ENCODE results near the gene PCDH9. TPM values are rescaled to one million over a fixed set of nuclear protein-coding genes. Genes with fewer than 3 reads are reported as not detected.

Gene PCDH9
- total and polyA plus RNA-seq, 10 of the 15 experiments (the other 5 are each of a cell fraction or from before 2014, with no cell fraction given), result 0.02 to 2.3 (median 0.05) TPM; not detected in 1

DNA sequence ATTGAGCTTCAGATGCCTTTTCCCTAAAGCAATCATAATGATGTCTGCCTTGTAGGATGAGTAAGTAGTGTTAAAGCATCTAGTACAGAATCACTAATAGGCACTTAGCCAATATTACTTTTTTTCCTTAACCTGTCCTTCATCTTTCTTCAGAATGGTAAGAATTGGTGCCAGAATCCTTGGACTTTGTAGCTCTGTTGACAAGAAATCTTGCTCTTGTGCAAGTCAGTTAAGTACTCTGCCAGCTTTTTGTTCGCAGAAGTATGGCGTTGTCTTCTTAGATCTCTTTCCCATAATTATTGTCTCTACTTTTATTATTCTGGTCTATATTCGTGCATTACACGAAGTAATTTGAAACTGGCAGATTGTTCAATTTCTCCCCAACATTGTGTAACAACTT is 554.5 kb downstream of the PCDH9 start (continued):
- TF ChIP-seq, protein P1, sequence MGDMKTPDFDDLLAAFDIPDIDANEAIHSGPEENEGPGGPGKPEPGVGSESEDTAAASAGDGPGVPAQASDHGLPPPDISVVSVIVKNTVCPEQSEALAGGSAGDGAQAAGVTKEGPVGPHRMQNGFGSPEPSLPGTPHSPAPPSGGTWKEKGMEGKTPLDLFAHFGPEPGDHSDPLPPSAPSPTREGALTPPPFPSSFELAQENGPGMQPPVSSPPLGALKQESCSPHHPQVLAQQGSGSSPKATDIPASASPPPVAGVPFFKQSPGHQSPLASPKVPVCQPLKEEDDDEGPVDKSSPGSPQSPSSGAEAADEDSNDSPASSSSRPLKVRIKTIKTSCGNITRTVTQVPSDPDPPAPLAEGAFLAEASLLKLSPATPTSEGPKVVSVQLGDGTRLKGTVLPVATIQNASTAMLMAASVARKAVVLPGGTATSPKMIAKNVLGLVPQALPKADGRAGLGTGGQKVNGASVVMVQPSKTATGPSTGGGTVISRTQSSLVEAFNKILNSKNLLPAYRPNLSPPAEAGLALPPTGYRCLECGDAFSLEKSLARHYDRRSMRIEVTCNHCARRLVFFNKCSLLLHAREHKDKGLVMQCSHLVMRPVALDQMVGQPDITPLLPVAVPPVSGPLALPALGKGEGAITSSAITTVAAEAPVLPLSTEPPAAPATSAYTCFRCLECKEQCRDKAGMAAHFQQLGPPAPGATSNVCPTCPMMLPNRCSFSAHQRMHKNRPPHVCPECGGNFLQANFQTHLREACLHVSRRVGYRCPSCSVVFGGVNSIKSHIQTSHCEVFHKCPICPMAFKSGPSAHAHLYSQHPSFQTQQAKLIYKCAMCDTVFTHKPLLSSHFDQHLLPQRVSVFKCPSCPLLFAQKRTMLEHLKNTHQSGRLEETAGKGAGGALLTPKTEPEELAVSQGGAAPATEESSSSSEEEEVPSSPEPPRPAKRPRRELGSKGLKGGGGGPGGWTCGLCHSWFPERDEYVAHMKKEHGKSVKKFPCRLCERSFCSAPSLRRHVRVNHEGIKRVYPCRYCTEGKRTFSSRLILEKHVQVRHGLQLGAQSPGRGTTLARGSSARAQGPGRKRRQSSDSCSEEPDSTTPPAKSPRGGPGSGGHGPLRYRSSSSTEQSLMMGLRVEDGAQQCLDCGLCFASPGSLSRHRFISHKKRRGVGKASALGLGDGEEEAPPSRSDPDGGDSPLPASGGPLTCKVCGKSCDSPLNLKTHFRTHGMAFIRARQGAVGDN (IDR thresholded peaks at IDR 0.05), result no peak
- TF ChIP-seq CBFB (IDR thresholded peaks at IDR 0.05; ENCODE audit: low read depth) (no peak), EED (IDR thresholded peaks at IDR 0.05; ENCODE audit: low read depth) (no peak), TCF3 (IDR thresholded peaks at IDR 0.05; ENCODE audit: borderline replicate concordance, insufficient read depth, low read depth, low read length) (no peak)
- TF ChIP-seq, protein P2, sequence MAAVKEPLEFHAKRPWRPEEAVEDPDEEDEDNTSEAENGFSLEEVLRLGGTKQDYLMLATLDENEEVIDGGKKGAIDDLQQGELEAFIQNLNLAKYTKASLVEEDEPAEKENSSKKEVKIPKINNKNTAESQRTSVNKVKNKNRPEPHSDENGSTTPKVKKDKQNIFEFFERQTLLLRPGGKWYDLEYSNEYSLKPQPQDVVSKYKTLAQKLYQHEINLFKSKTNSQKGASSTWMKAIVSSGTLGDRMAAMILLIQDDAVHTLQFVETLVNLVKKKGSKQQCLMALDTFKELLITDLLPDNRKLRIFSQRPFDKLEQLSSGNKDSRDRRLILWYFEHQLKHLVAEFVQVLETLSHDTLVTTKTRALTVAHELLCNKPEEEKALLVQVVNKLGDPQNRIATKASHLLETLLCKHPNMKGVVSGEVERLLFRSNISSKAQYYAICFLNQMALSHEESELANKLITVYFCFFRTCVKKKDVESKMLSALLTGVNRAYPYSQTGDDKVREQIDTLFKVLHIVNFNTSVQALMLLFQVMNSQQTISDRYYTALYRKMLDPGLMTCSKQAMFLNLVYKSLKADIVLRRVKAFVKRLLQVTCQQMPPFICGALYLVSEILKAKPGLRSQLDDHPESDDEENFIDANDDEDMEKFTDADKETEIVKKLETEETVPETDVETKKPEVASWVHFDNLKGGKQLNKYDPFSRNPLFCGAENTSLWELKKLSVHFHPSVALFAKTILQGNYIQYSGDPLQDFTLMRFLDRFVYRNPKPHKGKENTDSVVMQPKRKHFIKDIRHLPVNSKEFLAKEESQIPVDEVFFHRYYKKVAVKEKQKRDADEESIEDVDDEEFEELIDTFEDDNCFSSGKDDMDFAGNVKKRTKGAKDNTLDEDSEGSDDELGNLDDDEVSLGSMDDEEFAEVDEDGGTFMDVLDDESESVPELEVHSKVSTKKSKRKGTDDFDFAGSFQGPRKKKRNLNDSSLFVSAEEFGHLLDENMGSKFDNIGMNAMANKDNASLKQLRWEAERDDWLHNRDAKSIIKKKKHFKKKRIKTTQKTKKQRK (IDR thresholded peaks at IDR 0.05; ENCODE audit: low read depth, low read length), result no peak
- TF ChIP-seq, protein P3, sequence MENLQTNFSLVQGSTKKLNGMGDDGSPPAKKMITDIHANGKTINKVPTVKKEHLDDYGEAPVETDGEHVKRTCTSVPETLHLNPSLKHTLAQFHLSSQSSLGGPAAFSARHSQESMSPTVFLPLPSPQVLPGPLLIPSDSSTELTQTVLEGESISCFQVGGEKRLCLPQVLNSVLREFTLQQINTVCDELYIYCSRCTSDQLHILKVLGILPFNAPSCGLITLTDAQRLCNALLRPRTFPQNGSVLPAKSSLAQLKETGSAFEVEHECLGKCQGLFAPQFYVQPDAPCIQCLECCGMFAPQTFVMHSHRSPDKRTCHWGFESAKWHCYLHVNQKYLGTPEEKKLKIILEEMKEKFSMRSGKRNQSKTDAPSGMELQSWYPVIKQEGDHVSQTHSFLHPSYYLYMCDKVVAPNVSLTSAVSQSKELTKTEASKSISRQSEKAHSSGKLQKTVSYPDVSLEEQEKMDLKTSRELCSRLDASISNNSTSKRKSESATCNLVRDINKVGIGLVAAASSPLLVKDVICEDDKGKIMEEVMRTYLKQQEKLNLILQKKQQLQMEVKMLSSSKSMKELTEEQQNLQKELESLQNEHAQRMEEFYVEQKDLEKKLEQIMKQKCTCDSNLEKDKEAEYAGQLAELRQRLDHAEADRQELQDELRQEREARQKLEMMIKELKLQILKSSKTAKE (IDR thresholded peaks at IDR 0.05; ENCODE audit: low read depth, poor library complexity, severe bottlenecking), result no peak
